ENCODE data around the gene VSIG1. TPM values are rescaled to one million over a fixed set of nuclear protein-coding genes. Genes with fewer than 3 reads are reported as not detected.
A peak's percentile ranks its signal among the peaks of the same experiment; 100 is the strongest.

The VSIG1 gene
- total and polyA plus RNA-seq, 2 of the 4 experiments (the other 2 are of a cell fraction): not detected

- Histone ChIP-seq H3K4me3 (ENCODE audit: insufficient read depth, low read depth, low read length) (no peak overlapping the region), H3K79me1 (ENCODE audit: low read depth in 1 of 2, low read length in 2 of 2) (no peaks in the 10 kb centered on the region), H3K14ac (replicated peaks; ENCODE audit: low read depth, low read length) (0 out of 2 replicates have a peak overlapping the region, but pooled peaks have one; percentile 28), H3K4ac (ENCODE audit: low read depth, low read length) (0 out of 2 replicates have a peak overlapping the region, but pooled peaks have one; percentile 52), H2AFZ (replicated peaks; ENCODE audit: low read length, poor library complexity) (no peak overlapping the region), H3K4me2 (ENCODE audit: low read depth, low read length) (no peak overlapping the region), H2BK15ac (ENCODE audit: low read depth, low read length) (no peak overlapping the region), H2BK120ac (ENCODE audit: low read depth, low read length) (peak overlapping the region; percentile 36; the same call in 1 of the 2 replicates), H2BK20ac (ENCODE audit: low read depth, low read length) (peak overlapping the region; percentile 29; the same call in 1 of the 2 replicates), H3K4me1 (ENCODE audit: control insufficient read depth, insufficient read depth, low read length) (peaks cover 7% of the 10 kb centered on the region; the same call in 1 of the 2 replicates), H3K18ac (ENCODE audit: low read depth, low read length) (no peak overlapping the region), H3K9me1 (ENCODE audit: insufficient read depth, low read length) (peaks cover 4% of the 10 kb centered on the region; the same call in 1 of the 2 replicates), H3K9ac (ENCODE audit: low read depth, low read length) (no peak overlapping the region), H2BK5ac (ENCODE audit: low read depth, low read length, poor library complexity, severe bottlenecking) (no peak overlapping the region), H4K8ac (ENCODE audit: low read depth in 2 of 2, low read length in 2 of 2) (no peak overlapping the region; a peak in 2 of 4 replicates), H4K91ac (ENCODE audit: insufficient read depth, low read depth, low read length) (no peak overlapping the region), H2AK5ac (ENCODE audit: low read depth, low read length) (no peak overlapping the region), H3K27ac (ENCODE audit: insufficient read depth, low read length) (peak overlapping the region; percentile 61; the same call in 1 of the 2 replicates), H3K9me3 (ENCODE audit: control insufficient read depth, insufficient read depth, low read length) (no peaks in the 10 kb centered on the region), H4K5ac (ENCODE audit: low read depth, low read length) (no peak overlapping the region), H2AK9ac (replicated peaks; ENCODE audit: low read depth, low read length, poor library complexity) (no peak overlapping the region), H4K20me1 (ENCODE audit: insufficient read depth, low read length) (no peaks in the 10 kb centered on the region), H3K27me3 (ENCODE audit: control insufficient read depth, insufficient read depth, low read length) (peaks cover 2% of the 10 kb centered on the region), H3K36me3 (ENCODE audit: control insufficient read depth, insufficient read depth, low read length) (no peaks in the 10 kb centered on the region), H3K23ac (ENCODE audit: low read depth, low read length) (no peak overlapping the region), H3K56ac (ENCODE audit: extremely low read depth, insufficient read depth, low read length) (no peak overlapping the region)
- TF ChIP-seq BHLHE40 (IDR thresholded peaks at IDR 0.05; ENCODE audit: low read depth, low read length) (no peak), POLR2A (IDR thresholded peaks at IDR 0.05; ENCODE audit: low read depth, low read length) (no peak), CEBPB (IDR thresholded peaks at IDR 0.05; ENCODE audit: low read depth, low read length) (no peak), NFE2L2 (IDR thresholded peaks at IDR 0.05; ENCODE audit: low read depth, low read length) (no peak), RFX5 (IDR thresholded peaks at IDR 0.05; ENCODE audit: low read depth, low read length) (no peak), CHD1 (IDR thresholded peaks at IDR 0.05; ENCODE audit: low read depth, low read length) (no peak), MAFK (IDR thresholded peaks at IDR 0.05; ENCODE audit: low read depth, low read length) (no peak), RAD21 (IDR thresholded peaks at IDR 0.05; ENCODE audit: low read length) (no peak), CTCF (conservative IDR thresholded peaks at IDR 0.05; ENCODE audit: low read depth, low read length) (no peak), ELK1 (IDR thresholded peaks at IDR 0.05; ENCODE audit: borderline replicate concordance, low read depth, low read length) (no peak), SMC3 (IDR thresholded peaks at IDR 0.05; ENCODE audit: low read depth, low read length) (no peak), MAZ (IDR thresholded peaks at IDR 0.05; ENCODE audit: borderline replicate concordance, low read depth, low read length) (no peak), FOS (IDR thresholded peaks at IDR 0.05; ENCODE audit: low read depth, low read length) (no peak), MXI1 (IDR thresholded peaks at IDR 0.05; ENCODE audit: borderline replicate concordance, low read depth, low read length) (no peak), USF2 (IDR thresholded peaks at IDR 0.05; ENCODE audit: low read depth, low read length) (no peak)
- WGBS, 2 experiments (ENCODE audit: extremely low coverage in 2 of 2, insufficient read length in 1 of 2): no CpG with 5 or more reads among the region's 5 CpGs
- BruUV-seq (replicated peaks): no TSS peak
- dilution Hi-C loops (cut with HindIII; ENCODE audit: low sequenced_read_pairs, unreplicated experiment): no loop called here
- ChIA-PET CTCF (no interaction called here), POLR2A (ENCODE audit: unreplicated experiment) (no interaction called here)
- DNase-seq (no peak), ATAC-seq (ENCODE audit: low read depth) (no peak)
- intact Hi-C loops (cut with micrococcal nuclease): no loop called here
- in situ Hi-C loops (cut with MboI; ENCODE audit: low sequenced_read_pairs): no loop called here
Measured at GRCh38 chrX:108032944-108033343, 11.9 kb upstream of the VSIG1 start.

All from IMR-90 (cell line).